GM12873 (cell line): ENCODE data around the gene CTIF.

Experiments used
- TF ChIP-seq, protein P1 (sequence below): IDR thresholded peaks from 2 replicates; pipeline ENCODE4 v1.5.1; 2012; ENCODE audit warnings: low read depth, mild to moderate bottlenecking, moderate library complexity, low read length, control low read depth; ENCODE audit not compliant: insufficient read depth; ENCODE audit errors: missing control alignments

The CTIF gene

DNA sequence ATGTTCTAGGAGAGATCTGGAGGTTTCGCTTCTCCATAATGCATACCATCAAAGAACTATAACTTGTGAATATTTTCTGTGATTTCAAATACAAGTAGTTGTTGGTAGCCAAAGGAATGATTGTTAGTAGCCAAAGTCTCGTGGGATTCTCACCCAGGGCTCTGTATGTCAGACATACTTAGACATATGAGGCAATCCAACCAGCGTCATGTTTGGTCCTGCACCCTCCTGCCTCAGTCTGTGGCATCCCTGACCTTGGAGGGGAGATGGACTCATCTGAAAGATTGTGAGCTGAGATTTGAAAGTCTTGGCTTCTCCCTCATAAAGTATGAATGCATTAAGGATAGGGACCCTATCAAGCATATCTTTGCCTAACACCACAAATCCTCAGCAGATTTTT is 81.2 kb downstream of the CTIF start:
- TF ChIP-seq, protein P1, sequence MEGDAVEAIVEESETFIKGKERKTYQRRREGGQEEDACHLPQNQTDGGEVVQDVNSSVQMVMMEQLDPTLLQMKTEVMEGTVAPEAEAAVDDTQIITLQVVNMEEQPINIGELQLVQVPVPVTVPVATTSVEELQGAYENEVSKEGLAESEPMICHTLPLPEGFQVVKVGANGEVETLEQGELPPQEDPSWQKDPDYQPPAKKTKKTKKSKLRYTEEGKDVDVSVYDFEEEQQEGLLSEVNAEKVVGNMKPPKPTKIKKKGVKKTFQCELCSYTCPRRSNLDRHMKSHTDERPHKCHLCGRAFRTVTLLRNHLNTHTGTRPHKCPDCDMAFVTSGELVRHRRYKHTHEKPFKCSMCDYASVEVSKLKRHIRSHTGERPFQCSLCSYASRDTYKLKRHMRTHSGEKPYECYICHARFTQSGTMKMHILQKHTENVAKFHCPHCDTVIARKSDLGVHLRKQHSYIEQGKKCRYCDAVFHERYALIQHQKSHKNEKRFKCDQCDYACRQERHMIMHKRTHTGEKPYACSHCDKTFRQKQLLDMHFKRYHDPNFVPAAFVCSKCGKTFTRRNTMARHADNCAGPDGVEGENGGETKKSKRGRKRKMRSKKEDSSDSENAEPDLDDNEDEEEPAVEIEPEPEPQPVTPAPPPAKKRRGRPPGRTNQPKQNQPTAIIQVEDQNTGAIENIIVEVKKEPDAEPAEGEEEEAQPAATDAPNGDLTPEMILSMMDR = no peak

DNA sequence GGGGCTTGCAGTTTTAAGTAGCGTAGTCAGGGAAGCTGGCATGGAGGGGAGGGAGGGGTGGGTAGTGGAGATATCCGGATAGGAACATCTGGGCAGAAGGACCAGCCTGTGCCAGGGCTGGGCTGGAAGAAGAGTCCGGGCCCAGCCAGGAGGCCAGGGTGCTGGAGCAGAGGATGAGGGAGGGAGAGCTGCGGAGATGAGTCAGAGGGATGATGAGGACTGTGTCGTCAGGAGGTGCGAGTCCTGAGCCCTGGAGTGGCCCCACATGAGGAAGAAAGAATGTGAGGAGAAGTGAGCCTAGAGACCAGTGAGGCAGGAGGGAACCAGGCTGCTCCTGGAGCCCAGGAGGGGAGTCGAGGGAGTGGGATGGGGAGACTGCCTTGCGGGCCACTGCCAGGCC is 82.4 kb downstream of the CTIF start:
- TF ChIP-seq, protein P1 = no peak

DNA sequence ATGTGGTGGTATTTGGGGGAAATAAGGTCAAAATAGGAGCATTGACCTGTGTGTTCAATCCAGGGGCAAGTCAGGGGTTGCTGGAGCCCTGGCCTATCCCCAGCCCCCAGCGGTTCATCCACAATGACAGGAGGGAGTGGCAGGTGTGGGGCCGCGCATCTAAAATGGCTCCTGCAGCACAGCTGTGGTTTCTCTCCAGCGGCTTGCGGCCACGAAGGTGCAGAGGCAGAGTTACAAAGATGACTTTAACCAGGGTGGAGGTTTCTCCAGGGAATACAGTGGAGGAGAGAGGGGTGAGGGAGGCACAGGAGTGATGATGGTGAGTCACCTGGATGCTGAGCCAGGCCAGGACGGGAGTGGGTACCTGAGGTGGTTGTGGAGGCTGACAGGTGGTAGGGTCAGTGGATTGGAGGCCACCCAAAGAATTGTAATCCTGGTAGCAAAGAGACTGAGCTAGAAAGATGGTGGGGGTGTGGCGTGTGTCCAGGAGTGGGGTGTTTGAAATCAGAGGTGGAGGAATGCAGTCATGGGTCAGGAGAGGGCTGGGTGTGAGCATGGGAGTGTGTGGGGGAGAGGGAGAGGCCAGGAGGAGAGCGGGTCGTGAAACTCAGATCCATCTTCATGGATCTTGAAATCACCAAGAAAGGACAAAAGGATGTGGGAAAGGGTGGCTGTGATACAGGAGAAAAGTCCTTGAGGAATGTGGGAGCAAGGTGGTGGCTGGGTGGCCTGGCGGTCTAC is 83.2 kb downstream of the CTIF start:
- TF ChIP-seq, protein P1 = no peak

DNA sequence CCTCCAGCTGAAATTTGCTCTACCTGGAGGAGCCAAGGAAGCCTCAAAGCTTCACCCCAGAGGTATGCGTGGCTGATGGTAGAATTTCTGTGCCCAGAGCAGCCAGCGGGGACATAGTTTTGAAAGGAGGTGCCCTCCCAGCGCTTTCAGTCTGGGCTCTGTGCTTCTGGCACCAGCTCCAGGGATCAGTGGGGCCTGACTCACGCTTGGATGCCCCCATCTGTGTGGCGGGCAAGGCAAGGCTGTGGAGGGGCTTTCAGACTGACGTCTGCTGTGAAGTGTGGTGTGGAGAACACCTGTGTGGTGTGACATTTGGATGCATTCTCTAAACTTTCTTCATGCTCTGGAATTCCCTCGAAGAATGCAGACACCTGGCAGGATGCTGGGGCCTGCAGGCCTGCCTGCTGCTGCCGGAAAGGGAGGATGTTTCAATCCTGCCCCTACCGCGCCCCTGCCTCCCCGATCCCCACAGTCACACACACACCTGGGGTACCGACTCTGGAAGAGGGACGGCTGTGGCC is 84.1 kb downstream of the CTIF start:
- TF ChIP-seq, protein P1 = no peak

DNA sequence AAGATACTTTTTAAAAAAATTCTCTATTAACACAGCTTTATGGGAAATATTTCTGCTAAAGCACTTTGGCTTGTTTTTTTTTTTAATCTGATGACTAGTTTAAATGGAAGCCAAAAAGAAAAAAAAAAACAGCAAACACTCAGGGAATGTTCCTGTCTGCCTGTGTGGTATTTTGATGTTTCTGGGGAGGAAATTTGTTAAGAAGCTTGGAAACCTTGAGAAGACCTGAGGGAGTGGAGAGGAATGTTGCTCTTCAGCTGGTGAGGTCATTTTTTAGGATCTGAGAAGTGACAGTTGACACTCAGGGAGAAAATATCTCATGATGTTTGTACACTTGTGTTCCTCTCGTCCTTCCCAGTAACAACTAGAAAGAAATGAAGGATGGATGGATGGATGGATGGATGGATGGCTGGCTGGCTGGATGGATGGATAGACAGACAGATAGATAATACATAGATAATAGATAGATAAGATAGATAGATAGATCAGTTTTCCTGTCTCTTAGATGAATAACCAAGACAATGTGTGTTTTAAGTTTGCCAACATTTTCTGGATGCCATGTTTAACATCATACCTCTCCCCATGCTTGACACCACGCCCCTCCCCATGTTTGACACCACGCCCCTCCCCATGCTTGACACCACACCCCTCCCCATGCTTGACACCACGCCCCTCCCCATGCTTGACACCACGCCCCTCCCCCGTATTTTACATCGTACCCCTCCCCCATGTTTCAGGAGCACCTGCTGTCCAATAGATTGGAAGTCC is 84.8 kb downstream of the CTIF start:
- TF ChIP-seq, protein P1 = no peak

DNA sequence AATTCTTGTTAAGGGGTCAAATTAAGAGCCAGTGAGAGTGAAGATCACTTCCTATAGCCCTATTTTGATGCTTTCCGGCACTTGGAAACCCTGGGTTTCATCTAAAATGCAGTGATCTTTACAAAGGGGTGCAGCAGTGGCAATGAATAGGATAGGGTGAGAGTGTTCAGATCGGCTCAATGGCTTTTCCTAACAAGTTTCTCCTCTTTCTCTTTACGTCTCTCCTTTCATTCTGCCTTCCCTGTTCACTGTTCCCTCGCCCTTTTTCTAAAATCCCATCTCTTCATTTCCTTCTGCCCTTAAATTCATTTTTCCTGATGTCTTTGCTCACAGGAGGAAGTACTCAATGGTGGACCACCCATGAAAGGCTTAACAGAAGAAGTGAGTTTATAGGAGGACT is 86.0 kb downstream of the CTIF start:
- TF ChIP-seq, protein P1 = no peak

DNA sequence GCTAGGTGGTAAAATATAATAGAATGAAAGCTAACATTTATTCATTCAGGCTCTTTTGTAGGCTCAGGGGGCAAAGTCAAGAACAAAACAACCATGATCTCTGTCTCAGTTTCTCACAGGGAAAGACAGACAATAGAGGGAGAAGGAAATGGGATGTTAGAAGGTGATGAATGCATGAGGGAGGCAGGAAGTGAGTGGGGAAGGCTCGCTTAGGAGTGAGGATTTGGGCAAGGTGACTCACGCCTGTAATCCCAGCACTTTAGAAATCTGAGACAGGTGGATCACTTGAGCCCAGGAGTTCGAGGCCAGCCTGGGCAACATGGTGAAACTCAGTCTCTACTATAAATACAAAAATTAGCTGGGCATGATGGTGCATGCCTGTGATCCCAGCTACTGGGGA is 88.4 kb downstream of the CTIF start:
- TF ChIP-seq, protein P1 = no peak
